NCI-H2029 (cell line): ENCODE data around the gene CCDC194.
A peak's percentile ranks its signal among the peaks of the same experiment; 100 is the strongest.
"Not testable (repeated sequence)": the region's sequence is repeated elsewhere in the genome, so short reads cannot be mapped to it uniquely, and the experiment has no call there.

Experiments used
- DNase-seq: peaks from one replicate; lab custom pipeline; 2025; lab: John Stamatoyannopoulos, UW

Gene CCDC194

GRCh38 chr19:17370026-17370587 lies 23.9 kb downstream of the CCDC194 start:
- DNase-seq: no peak

GRCh38 chr19:17365361-17365760 lies 28.6 kb downstream of the CCDC194 start:
- no peak for DNase-seq

GRCh38 chr19:17363852-17364605 lies 30.0 kb downstream of the CCDC194 start:
- not testable (repeated sequence) for DNase-seq

- no peak for DNase-seq
Measured at GRCh38 chr19:17359905-17360800, 33.8 kb downstream of the CCDC194 start.

- DNase-seq: no peak
Measured at GRCh38 chr19:17358395-17358794, 35.6 kb downstream of the CCDC194 start.

- DNase-seq: peak; percentile 63
Measured at GRCh38 chr19:17357724-17358123, 36.3 kb downstream of the CCDC194 start.

- DNase-seq: no peak
Measured at GRCh38 chr19:17357078-17357666, 36.8 kb downstream of the CCDC194 start.

- no peak for DNase-seq
Measured at GRCh38 chr19:17353386-17353785, 40.6 kb downstream of the CCDC194 start.

GRCh38 chr19:17352608-17353280 lies 41.3 kb downstream of the CCDC194 start:
- no peak for DNase-seq

GRCh38 chr19:17351815-17352435 lies 42.1 kb downstream of the CCDC194 start:
- DNase-seq: no peak

GRCh38 chr19:17348700-17349099 lies 45.3 kb downstream of the CCDC194 start:
- DNase-seq: peak; percentile 53

GRCh38 chr19:17347877-17348276 lies 46.1 kb downstream of the CCDC194 start:
- no peak for DNase-seq

- no peak for DNase-seq
Measured at GRCh38 chr19:17347361-17347760, 46.6 kb downstream of the CCDC194 start.

GRCh38 chr19:17346109-17346671 lies 47.8 kb downstream of the CCDC194 start:
- peak; percentile 42 for DNase-seq

- DNase-seq: no peak
Measured at GRCh38 chr19:17341845-17342244, 52.2 kb downstream of the CCDC194 start.

- no peak for DNase-seq
Measured at GRCh38 chr19:17341386-17341785, 52.6 kb downstream of the CCDC194 start.

- DNase-seq: no peak
Measured at GRCh38 chr19:17340871-17341357, 53.1 kb downstream of the CCDC194 start.
